Neutrophil (primary cell): Measurements from ENCODE around the gene ATF3.
"Not testable (repeated sequence)": the region's sequence is repeated elsewhere in the genome, so short reads cannot be mapped to it uniquely, and the experiment has no call there.

ENCODE experiments used
- H3K27ac ChIP-seq: fragments of 200-600 bp; sonication (generic); 2 replicates; pipeline ENCODE4 v1.5.1; 2016; ENCODE audit warnings: mild to moderate bottlenecking, moderate library complexity
- H3K27me3 ChIP-seq: fragments of 200-600 bp; sonication (generic); 2 replicates; pipeline ENCODE4 v1.6.0; 2016; ENCODE audit warnings: mild to moderate bottlenecking
- H3K36me3 ChIP-seq: fragments of 200-600 bp; sonication (generic); 2 replicates; pipeline ENCODE4 v1.5.1; 2017
- H3K4me1 ChIP-seq, 2 experiments: fragments of 200-600 bp in 1 of 2; sonication (generic) in 1 of 2; 1 replicate in 1 of 2; 2 replicates in 1 of 2; pipeline versions ENCODE4 v1.5.1 to v1.6.1; 2013 to 2016; ENCODE audit warnings: low read depth in 1 of 2, low read length in 1 of 2, mild to moderate bottlenecking in 1 of 2, moderate library complexity in 1 of 2; ENCODE audit not compliant: control insufficient read depth in 1 of 2, insufficient read depth in 1 of 2
- H3K4me3 ChIP-seq, 2 experiments: fragments of 200-600 bp in 1 of 2; sonication (generic) in 1 of 2; 1 replicate in 1 of 2; 2 replicates in 1 of 2; pipeline ENCODE4 v1.5.1; 2013 to 2016; ENCODE audit warnings: low read depth in 1 of 2, low read length in 1 of 2, mild to moderate bottlenecking in 1 of 2, moderate library complexity in 1 of 2
- H3K9me3 ChIP-seq: fragments of 200-600 bp; sonication (generic); 2 replicates; pipeline ENCODE4 v1.5.1; 2016
- CTCF ChIP-seq: fragments of 200-600 bp; sonication (generic); IDR thresholded peaks from 2 replicates; pipeline ENCODE4 v1.5.1; 2016; ENCODE audit warnings: antibody characterized with exemption

ATF3 gene

GRCh38 chr1:212634252-212634651 lies 25.7 kb downstream of the ATF3 start:
- peaks cover 14% of the 10 kb centered on the region for H3K27me3 ChIP-seq
- no peak overlapping the region for H3K4me3 ChIP-seq
- peaks cover 33 to 36% of the 10 kb centered on the region in 2 experiments for H3K4me1 ChIP-seq
- TF ChIP-seq CTCF: no peak
- H3K36me3 ChIP-seq: no peaks in the 10 kb centered on the region
- no peak overlapping the region for H3K27ac ChIP-seq
- no peaks in the 10 kb centered on the region for H3K9me3 ChIP-seq

- no peaks in the 10 kb centered on the region for H3K36me3 ChIP-seq
- H3K4me3 ChIP-seq: no peak overlapping the region
- H3K9me3 ChIP-seq: no peaks in the 10 kb centered on the region
- H3K27ac ChIP-seq: peak overlapping the region; percentile 76
- TF ChIP-seq CTCF: no peak
- peaks cover 15% of the 10 kb centered on the region for H3K27me3 ChIP-seq
- H3K4me1 ChIP-seq: peaks cover 31 to 33% of the 10 kb centered on the region in 2 experiments
Observed at GRCh38 chr1:212635141-212635631, 26.6 kb downstream of the ATF3 start.

GRCh38 chr1:212637902-212638301 lies 29.3 kb downstream of the ATF3 start:
- peaks cover 30% of the 10 kb centered on the region in 2 experiments for H3K4me1 ChIP-seq
- peaks cover 15% of the 10 kb centered on the region for H3K27me3 ChIP-seq
- H3K27ac ChIP-seq: no peak overlapping the region
- H3K4me3 ChIP-seq: no peak overlapping the region
- H3K36me3 ChIP-seq: no peaks in the 10 kb centered on the region
- no peaks in the 10 kb centered on the region for H3K9me3 ChIP-seq
- no peak for TF ChIP-seq CTCF

GRCh38 chr1:212638492-212639151 lies 30.1 kb downstream of the ATF3 start:
- peaks cover 15% of the 10 kb centered on the region for H3K27me3 ChIP-seq
- no peak for TF ChIP-seq CTCF
- no peak overlapping the region for H3K27ac ChIP-seq

GRCh38 chr1:212639524-212639923 lies 31.0 kb downstream of the ATF3 start:
- peaks cover 29 to 30% of the 10 kb centered on the region in 2 experiments for H3K4me1 ChIP-seq
- H3K36me3 ChIP-seq, H3K27ac ChIP-seq, H3K4me3 ChIP-seq, H3K9me3 ChIP-seq: not testable (repeated sequence)
- peaks cover 15% of the 10 kb centered on the region for H3K27me3 ChIP-seq

More at GRCh38 chr1:212638492-212639151, 30.1 kb downstream of the ATF3 start:
- Histone ChIP-seq H3K9me3 (no peaks in the 10 kb centered on the region), H3K36me3 (no peaks in the 10 kb centered on the region), H3K4me3 (no peak overlapping the region), H3K4me1 (peaks cover 30% of the 10 kb centered on the region in 2 experiments)

GRCh38 chr1:212640223-212640878 lies 31.8 kb downstream of the ATF3 start:
- peaks cover 15% of the 10 kb centered on the region for H3K27me3 ChIP-seq
- H3K9me3 ChIP-seq: no peaks in the 10 kb centered on the region
- H3K36me3 ChIP-seq: no peaks in the 10 kb centered on the region
- peaks cover 21 to 22% of the 10 kb centered on the region in 2 experiments for H3K4me1 ChIP-seq
- no peak overlapping the region for H3K27ac ChIP-seq
- no peak overlapping the region for H3K4me3 ChIP-seq
- no peak for TF ChIP-seq CTCF
